ENCODE measurements around the gene CBARP. TPM values are rescaled to one million over a fixed set of nuclear protein-coding genes. Genes with fewer than 3 reads are reported as not detected.

CBARP gene
- total and polyA plus RNA-seq, 9 of the 15 experiments (the other 6 are each of a cell fraction or from before 2014, with no cell fraction given): 0.03 to 8.9 (median 1.2) TPM; not detected in 1

GRCh38 chr19:1269478-1270212, 31.8 kb upstream of the CBARP start (continued):
- TF ChIP-seq CUX1 (CRISPR knock-in tag; IDR thresholded peaks at IDR 0.05) (no peak), MCM7 (IDR thresholded peaks at IDR 0.05) (no peak), PHB2 (IDR thresholded peaks at IDR 0.05; ENCODE audit: low read depth) (no peak), NFRKB (IDR thresholded peaks at IDR 0.05; ENCODE audit: low read depth) (no peak), SREBF2 (CRISPR knock-in tag; IDR thresholded peaks at IDR 0.05) (no peak), NR2C2 (CRISPR knock-in tag; IDR thresholded peaks at IDR 0.05) (no peak), NR2C2 (tag; IDR thresholded peaks at IDR 0.05) (peak; percentile 78), ATF1 (CRISPR knock-in tag; IDR thresholded peaks at IDR 0.05) (no peak), ATF1 (tag; IDR thresholded peaks at IDR 0.05) (peak; percentile 43), CXXC5 (CRISPR knock-in tag; IDR thresholded peaks at IDR 0.05) (peak; percentile 74), MCM5 (IDR thresholded peaks at IDR 0.05; ENCODE audit: low read depth) (no peak), USF2 (CRISPR knock-in tag; IDR thresholded peaks at IDR 0.05) (peak; percentile 54; the same call in 1 of the 2 replicates), KDM2B (CRISPR knock-in tag; IDR thresholded peaks at IDR 0.05) (no peak), BRD9 (IDR thresholded peaks at IDR 0.05; ENCODE audit: low read depth, partially characterized antibody) (no peak), ZC3H8 (IDR thresholded peaks at IDR 0.05) (no peak), POU5F1 (IDR thresholded peaks at IDR 0.05; ENCODE audit: borderline replicate concordance, low read depth, low read length, partially characterized antibody) (no peak), NBN (IDR thresholded peaks at IDR 0.05; ENCODE audit: low read depth) (0 out of 2 replicates have a peak, but pooled peaks have one; percentile 28), E4F1 (CRISPR knock-in tag; IDR thresholded peaks at IDR 0.05; ENCODE audit: borderline replicate concordance) (no peak; the same call in 1 of the 2 replicates), SMC3 (conservative IDR thresholded peaks at IDR 0.05; ENCODE audit: insufficient read depth, low read depth, low read length) (no peak), OTX1 (CRISPR knock-in tag; IDR thresholded peaks at IDR 0.05) (no peak), SRF (CRISPR knock-in tag; IDR thresholded peaks at IDR 0.05) (0 out of 4 replicates have a peak, but pooled peaks of 1 of the 2 experiments have one; percentile 54), RBM22 (IDR thresholded peaks at IDR 0.05; ENCODE audit: low read depth, low read length, poor library complexity, severe bottlenecking) (peak; percentile 95)

All from K562 (cell line).